Fibroblast of lung (primary cell): ENCODE results near the gene HECTD2. TPM values are rescaled to one million over a fixed set of nuclear protein-coding genes. Genes with fewer than 3 reads are reported as not detected.
A peak's percentile ranks its signal among the peaks of the same experiment; 100 is the strongest.

Experiments used
- DNase-seq, 2 donors: peaks; one replicate each; pipeline versions ENCODE4 v3.0.0 to v3.0.0-alpha.2; 2010; ENCODE audit warnings: low read depth in 2 of 2
- H2AFZ ChIP-seq: 2 replicates; pipeline ENCODE4 v1.5.1; 2012; ENCODE audit warnings: low read length, control low read depth, inconsistent platforms
- H3K27ac ChIP-seq: 2 replicates; pipeline ENCODE4 v1.5.1; 2011; ENCODE audit warnings: low read length, control low read depth; ENCODE audit not compliant: insufficient read depth
- H3K27me3 ChIP-seq: 2 replicates; pipeline ENCODE4 v1.5.1; 2011; ENCODE audit warnings: mild to moderate bottlenecking, low read length; ENCODE audit not compliant: control insufficient read depth, insufficient read depth
- H3K36me3 ChIP-seq: 2 replicates; pipeline ENCODE4 v1.5.1; 2011; ENCODE audit warnings: low read length; ENCODE audit not compliant: control insufficient read depth, insufficient read depth
- H3K4me1 ChIP-seq: 2 replicates; pipeline ENCODE4 v1.5.1; 2011; ENCODE audit warnings: low read length; ENCODE audit not compliant: control insufficient read depth, insufficient read depth; ENCODE audit errors: extremely low read depth
- H3K4me2 ChIP-seq: 2 replicates; pipeline ENCODE4 v1.5.1; 2011; ENCODE audit warnings: low read length, control low read depth; ENCODE audit not compliant: insufficient read depth; ENCODE audit errors: extremely low read depth
- H3K4me3 ChIP-seq, 4 experiments: fragments of 200-600 bp in 1 of 4; sonication (generic) in 1 of 4; replicated peaks in 1 of 4; 2 replicates each; pipeline ENCODE4 v1.5.1; 2011 to 2016; ENCODE audit warnings: low read length in 4 of 4, low read depth in 3 of 4, mild to moderate bottlenecking in 3 of 4, control low read depth in 2 of 4, inconsistent platforms in 1 of 4, mixed read lengths in 1 of 4; ENCODE audit not compliant: insufficient read depth in 1 of 4; ENCODE audit errors: control extremely low read depth in 1 of 4
- H3K79me2 ChIP-seq: 2 replicates; pipeline ENCODE4 v1.5.1; 2012; ENCODE audit warnings: mild to moderate bottlenecking, low read length, inconsistent platforms; ENCODE audit not compliant: control insufficient read depth, insufficient read depth
- H3K9ac ChIP-seq: 2 replicates; pipeline ENCODE4 v1.5.1; 2011; ENCODE audit warnings: mild to moderate bottlenecking, low read length, control low read depth; ENCODE audit not compliant: insufficient read depth
- H3K9me3 ChIP-seq: 2 replicates; pipeline ENCODE4 v1.5.1; 2012; ENCODE audit warnings: low read depth, low read length; ENCODE audit not compliant: control insufficient read depth, insufficient read depth
- H4K20me1 ChIP-seq: 2 replicates; pipeline ENCODE4 v1.5.1; 2011; ENCODE audit warnings: low read length; ENCODE audit not compliant: control insufficient read depth, insufficient read depth; ENCODE audit errors: extremely low read depth
- EZH2 ChIP-seq: IDR thresholded peaks from 2 replicates; pipeline ENCODE4 v1.5.1; 2012; ENCODE audit warnings: low read length, control low read depth, mild to moderate bottlenecking; ENCODE audit errors: missing control alignments
- polyA plus RNA-seq, 2 donors: library from polyadenylated mRNA; depleted of rRNA in 1 of 2; stranded (reverse) in 1 of 2; unstranded in 1 of 2; fragments of >200 nt; gene quantifications; 2 replicates each; pipeline ENCODE4 v1.2.1, GENCODE V29; 2011 to 2012; ENCODE audit warnings: missing spikeins in 1 of 2
- total RNA-seq: library from RNA; depleted of rRNA; stranded (reverse); fragments of >200 nt; gene quantifications from 2 replicates; pipeline ENCODE4 v1.2.1, GENCODE V29; 2014
- TF ChIP-seq, protein P1 (sequence below), 2 donors: IDR thresholded peaks in 1 of 2; conservative IDR thresholded peaks in 1 of 2; 1 replicate in 1 of 2; 2 replicates in 1 of 2; pipeline ENCODE4 v1.5.1; 2011 to 2012; ENCODE audit warnings: low read length in 2 of 2, control low read depth in 1 of 2, inconsistent platforms in 1 of 2, low read depth in 1 of 2, mild to moderate bottlenecking in 1 of 2

HECTD2 gene
- total and polyA plus RNA-seq, 2 donors (not counting 1 experiment from before 2014, with no cell fraction given): 7.6 to 8.3 TPM

- Histone ChIP-seq H3K27ac (no peak overlapping the region), H3K79me2 (peaks cover 2% of the 10 kb centered on the region), H3K4me1 (peaks cover 2% of the 10 kb centered on the region), H3K27me3 (no peaks in the 10 kb centered on the region), H3K4me2 (no peak overlapping the region), H3K4me3 (no peak overlapping the region), H2AFZ (no peak overlapping the region), H3K9ac (no peak overlapping the region), H3K36me3 (no peaks in the 10 kb centered on the region), H3K9me3 (no peaks in the 10 kb centered on the region), H4K20me1 (no peaks in the 10 kb centered on the region)
- TF ChIP-seq, protein P1, sequence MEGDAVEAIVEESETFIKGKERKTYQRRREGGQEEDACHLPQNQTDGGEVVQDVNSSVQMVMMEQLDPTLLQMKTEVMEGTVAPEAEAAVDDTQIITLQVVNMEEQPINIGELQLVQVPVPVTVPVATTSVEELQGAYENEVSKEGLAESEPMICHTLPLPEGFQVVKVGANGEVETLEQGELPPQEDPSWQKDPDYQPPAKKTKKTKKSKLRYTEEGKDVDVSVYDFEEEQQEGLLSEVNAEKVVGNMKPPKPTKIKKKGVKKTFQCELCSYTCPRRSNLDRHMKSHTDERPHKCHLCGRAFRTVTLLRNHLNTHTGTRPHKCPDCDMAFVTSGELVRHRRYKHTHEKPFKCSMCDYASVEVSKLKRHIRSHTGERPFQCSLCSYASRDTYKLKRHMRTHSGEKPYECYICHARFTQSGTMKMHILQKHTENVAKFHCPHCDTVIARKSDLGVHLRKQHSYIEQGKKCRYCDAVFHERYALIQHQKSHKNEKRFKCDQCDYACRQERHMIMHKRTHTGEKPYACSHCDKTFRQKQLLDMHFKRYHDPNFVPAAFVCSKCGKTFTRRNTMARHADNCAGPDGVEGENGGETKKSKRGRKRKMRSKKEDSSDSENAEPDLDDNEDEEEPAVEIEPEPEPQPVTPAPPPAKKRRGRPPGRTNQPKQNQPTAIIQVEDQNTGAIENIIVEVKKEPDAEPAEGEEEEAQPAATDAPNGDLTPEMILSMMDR (conservative IDR thresholded peaks at IDR 0.05 in 1 of 2, IDR thresholded peaks at IDR 0.05 in 1 of 2; ENCODE audit: low read depth in 1 of 2, low read length in 2 of 2): no peak
- TF ChIP-seq EZH2: no peak
- DNase-seq: no peak
These were observed 12.8 kb downstream of the HECTD2 start for GRCh38 chr10:91422915-91423314.

GRCh38 chr10:91424016-91424415 lies 13.9 kb downstream of the HECTD2 start:
- H4K20me1 ChIP-seq: no peaks in the 10 kb centered on the region
- no peak overlapping the region for H2AFZ ChIP-seq
- no peaks in the 10 kb centered on the region for H3K27me3 ChIP-seq
- no peak overlapping the region for H3K9ac ChIP-seq
- H3K4me1 ChIP-seq: peaks cover 2% of the 10 kb centered on the region
- H3K79me2 ChIP-seq: peaks cover 2% of the 10 kb centered on the region
- H3K36me3 ChIP-seq: no peaks in the 10 kb centered on the region
- H3K27ac ChIP-seq: no peak overlapping the region
- H3K9me3 ChIP-seq: no peaks in the 10 kb centered on the region
- peak in 1 of 2 donors; percentile 55 for DNase-seq
- no peak overlapping the region for H3K4me3 ChIP-seq
- no peak overlapping the region for H3K4me2 ChIP-seq
- TF ChIP-seq, protein P1 (conservative IDR thresholded peaks at IDR 0.05 in 1 of 2, IDR thresholded peaks at IDR 0.05 in 1 of 2; ENCODE audit: low read depth in 1 of 2, low read length in 2 of 2): no peak
- no peak for TF ChIP-seq EZH2

GRCh38 chr10:91432175-91432574 lies 22.0 kb downstream of the HECTD2 start:
- no peak for DNase-seq
- no peaks in the 10 kb centered on the region for H3K36me3 ChIP-seq

More at GRCh38 chr10:91432175-91432574, 22.0 kb downstream of the HECTD2 start:
- Histone ChIP-seq H2AFZ (no peak overlapping the region), H3K4me1 (no peaks in the 10 kb centered on the region), H3K27me3 (no peaks in the 10 kb centered on the region), H3K9me3 (no peaks in the 10 kb centered on the region), H3K9ac (no peak overlapping the region), H3K79me2 (no peaks in the 10 kb centered on the region), H3K4me2 (no peak overlapping the region), H3K4me3 (no peak overlapping the region), H4K20me1 (no peaks in the 10 kb centered on the region), H3K27ac (no peak overlapping the region)
- TF ChIP-seq EZH2: no peak
- TF ChIP-seq, protein P1 (conservative IDR thresholded peaks at IDR 0.05 in 1 of 2, IDR thresholded peaks at IDR 0.05 in 1 of 2; ENCODE audit: low read depth in 1 of 2, low read length in 2 of 2): no peak
